Measurements from ENCODE around the gene NOP58. TPM values are rescaled to one million over a fixed set of nuclear protein-coding genes. Genes with fewer than 3 reads are reported as not detected.

Gene NOP58
- total RNA-seq, 4 donors from 2014 or later = 35.2 to 95.2 (median 64.5) TPM

- no peak for DNase-seq
- H3K9me3 ChIP-seq = no peaks in the 10 kb centered on the region
- WGBS, 2 donors = 19 to 30% methylated on average over 1 of the region's 1 CpG
- no peaks in the 10 kb centered on the region for H3K27me3 ChIP-seq
- H3K4me3 ChIP-seq = no peak overlapping the region
- no peaks in the 10 kb centered on the region for H3K36me3 ChIP-seq
- H3K27ac ChIP-seq = no peak overlapping the region
- intact Hi-C loops (cut with DNase I) = no loop called here
- peaks cover 0 to 14% (median 0%) of the 10 kb centered on the region in 3 donors for H3K4me1 ChIP-seq
- TF ChIP-seq CTCF (IDR thresholded peaks at IDR 0.05) = no peak
- no peak for TF ChIP-seq POLR2A (IDR thresholded peaks at IDR 0.05)
These were observed 78.6 kb downstream of the NOP58 start for GRCh38 chr2:202344178-202344577.

DNA sequence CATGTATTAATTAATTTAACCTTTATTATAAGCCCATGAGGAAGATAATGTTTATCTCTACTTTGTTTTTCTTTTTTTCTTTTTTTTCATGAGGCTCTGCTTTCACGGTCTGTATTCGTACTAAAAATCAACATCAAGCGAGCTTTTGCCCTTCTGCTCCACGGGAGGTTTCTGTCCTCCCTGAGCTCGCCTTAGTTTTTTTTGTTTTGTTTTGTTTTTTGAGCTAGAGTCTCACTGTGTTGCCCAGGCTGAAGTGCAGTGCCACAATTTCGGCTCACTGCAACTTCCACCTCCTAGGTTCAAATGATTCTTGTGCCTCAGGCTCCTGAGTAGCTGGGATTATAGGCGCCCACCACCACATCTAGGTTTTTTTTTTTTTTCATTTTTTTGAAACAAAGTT is 80.6 kb downstream of the NOP58 start:
- peaks cover 0 to 11% (median 0%) of the 10 kb centered on the region in 3 donors for H3K4me1 ChIP-seq
- no peak for DNase-seq
- H3K36me3 ChIP-seq = no peaks in the 10 kb centered on the region
- H3K27ac ChIP-seq = no peak overlapping the region
- no peak for TF ChIP-seq CTCF (IDR thresholded peaks at IDR 0.05)
- H3K4me3 ChIP-seq = no peak overlapping the region
- H3K27me3 ChIP-seq = no peaks in the 10 kb centered on the region
- intact Hi-C loops (cut with DNase I) = no loop called here
- 89 to 95% methylated on average over 7 of the region's 7 CpGs for WGBS, 2 donors
- H3K9me3 ChIP-seq = no peaks in the 10 kb centered on the region

Small RNA genes lying within 50 kb of the gene (small RNA-seq; reads per million reads assigned to genes)
- gene AC079354.2 (0 reads per million in 4 donors), gene RF00575 (0 reads per million in 4 donors), gene RN7SL753P (0 reads per million in 4 donors), gene SNORD11 (27.5 to 102 (median 43.6) reads per million in 4 donors), gene SNORD11B (573 to 1,283 (median 1,080) reads per million in 4 donors), gene SNORD70 (219 to 544 (median 328) reads per million in 4 donors)

Other genes starting within 250 kb of the NOP58 start
- gene FZD7, start 231.9 kb upstream of the NOP58 start, total RNA-seq = 10 to 100 TPM in 1 of 4 donors, 1 to 10 TPM in 3; 2.6 to 11.3 (median 4.0) TPM
- gene KIAA2012, start 192.5 kb upstream of the NOP58 start, total RNA-seq = not detected
- gene SUMO1, start 27.2 kb upstream of the NOP58 start, total RNA-seq = 10 to 100 TPM; 28.8 to 82.6 (median 54.0) TPM
- gene BMPR2, start 110.6 kb downstream of the NOP58 start, total RNA-seq = 10 to 100 TPM; 17.9 to 37.0 (median 22.3) TPM

Data from esophagus squamous epithelium (tissue), 5 donors.